NCI-H345 treated with DMSO at 0.1 percent for 48 hours (cell line): ENCODE measurements around the gene WASHC2A.
"Not testable (repeated sequence)": the region's sequence is repeated elsewhere in the genome, so short reads cannot be mapped to it uniquely, and the experiment has no call there.

Experiments used
- DNase-seq: peaks from one replicate; lab custom pipeline; 2025; ENCODE audit not compliant: unreplicated experiment; lab: John Stamatoyannopoulos, UW

WASHC2A gene, protein sequence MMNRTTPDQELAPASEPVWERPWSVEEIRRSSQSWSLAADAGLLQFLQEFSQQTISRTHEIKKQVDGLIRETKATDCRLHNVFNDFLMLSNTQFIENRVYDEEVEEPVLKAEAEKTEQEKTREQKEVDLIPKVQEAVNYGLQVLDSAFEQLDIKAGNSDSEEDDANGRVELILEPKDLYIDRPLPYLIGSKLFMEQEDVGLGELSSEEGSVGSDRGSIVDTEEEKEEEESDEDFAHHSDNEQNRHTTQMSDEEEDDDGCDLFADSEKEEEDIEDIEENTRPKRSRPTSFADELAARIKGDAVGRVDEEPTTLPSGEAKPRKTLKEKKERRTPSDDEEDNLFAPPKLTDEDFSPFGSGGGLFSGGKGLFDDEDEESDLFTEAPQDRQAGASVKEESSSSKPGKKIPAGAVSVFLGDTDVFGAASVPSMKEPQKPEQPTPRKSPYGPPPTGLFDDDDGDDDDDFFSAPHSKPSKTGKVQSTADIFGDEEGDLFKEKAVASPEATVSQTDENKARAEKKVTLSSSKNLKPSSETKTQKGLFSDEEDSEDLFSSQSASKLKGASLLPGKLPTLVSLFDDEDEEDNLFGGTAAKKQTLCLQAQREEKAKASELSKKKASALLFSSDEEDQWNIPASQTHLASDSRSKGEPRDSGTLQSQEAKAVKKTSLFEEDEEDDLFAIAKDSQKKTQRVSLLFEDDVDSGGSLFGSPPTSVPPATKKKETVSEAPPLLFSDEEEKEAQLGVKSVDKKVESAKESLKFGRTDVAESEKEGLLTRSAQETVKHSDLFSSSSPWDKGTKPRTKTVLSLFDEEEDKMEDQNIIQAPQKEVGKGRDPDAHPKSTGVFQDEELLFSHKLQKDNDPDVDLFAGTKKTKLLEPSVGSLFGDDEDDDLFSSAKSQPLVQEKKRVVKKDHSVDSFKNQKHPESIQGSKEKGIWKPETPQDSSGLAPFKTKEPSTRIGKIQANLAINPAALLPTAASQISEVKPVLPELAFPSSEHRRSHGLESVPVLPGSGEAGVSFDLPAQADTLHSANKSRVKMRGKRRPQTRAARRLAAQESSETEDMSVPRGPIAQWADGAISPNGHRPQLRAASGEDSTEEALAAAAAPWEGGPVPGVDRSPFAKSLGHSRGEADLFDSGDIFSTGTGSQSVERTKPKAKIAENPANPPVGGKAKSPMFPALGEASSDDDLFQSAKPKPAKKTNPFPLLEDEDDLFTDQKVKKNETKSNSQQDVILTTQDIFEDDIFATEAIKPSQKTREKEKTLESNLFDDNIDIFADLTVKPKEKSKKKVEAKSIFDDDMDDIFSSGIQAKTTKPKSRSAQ (N-terminal part only)

DNA sequence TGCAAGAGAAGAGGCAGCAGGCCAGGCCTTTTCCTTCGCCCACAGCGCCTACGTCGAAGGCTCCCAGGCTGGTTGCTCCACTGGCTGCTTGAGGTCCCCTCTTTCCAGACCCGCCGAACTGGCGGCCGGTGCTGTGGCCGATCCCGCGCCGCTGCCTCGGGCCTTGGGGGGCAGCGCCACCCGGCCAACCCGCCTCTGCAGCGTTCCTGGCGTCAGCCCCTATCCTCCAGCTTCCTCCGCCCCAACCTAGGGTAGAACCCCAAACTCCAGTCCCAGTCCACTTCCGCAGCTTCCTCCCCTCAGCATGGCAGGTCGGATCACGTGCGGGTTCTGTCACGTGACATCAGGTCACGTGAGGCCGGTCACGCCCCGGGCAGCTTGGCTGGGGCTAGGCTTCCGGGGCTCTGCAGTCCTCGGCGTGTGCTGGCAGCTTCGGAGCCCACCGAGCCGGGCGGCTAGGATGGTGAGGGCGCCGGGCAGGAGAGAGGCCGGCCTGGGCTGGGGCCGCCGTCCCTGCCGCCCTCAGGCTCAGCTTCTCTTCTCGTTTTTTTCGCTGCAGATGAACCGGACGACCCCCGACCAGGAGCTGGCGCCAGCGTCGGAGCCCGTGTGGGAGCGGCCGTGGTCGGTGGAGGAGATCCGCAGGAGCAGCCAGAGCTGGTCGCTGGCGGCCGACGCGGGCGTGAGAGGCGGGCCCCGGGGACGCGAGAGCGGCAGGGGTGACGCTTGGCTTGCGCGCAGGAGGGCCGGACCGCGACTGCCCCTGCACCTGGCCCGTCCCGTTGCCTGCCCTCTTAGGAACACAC, at the start of gene WASHC2A:
Gene WASHC2A, plus strand, starts transcription at position 409 of the 806 bp plus-strand sequence. Its CDS starts 52 bp downstream, at position 461.
- DNase-seq, result peak; percentile 34

GRCh38 chr10:50019279-50019678, 48.5 kb upstream of the WASHC2A start:
- not testable (repeated sequence) for DNase-seq

DNA sequence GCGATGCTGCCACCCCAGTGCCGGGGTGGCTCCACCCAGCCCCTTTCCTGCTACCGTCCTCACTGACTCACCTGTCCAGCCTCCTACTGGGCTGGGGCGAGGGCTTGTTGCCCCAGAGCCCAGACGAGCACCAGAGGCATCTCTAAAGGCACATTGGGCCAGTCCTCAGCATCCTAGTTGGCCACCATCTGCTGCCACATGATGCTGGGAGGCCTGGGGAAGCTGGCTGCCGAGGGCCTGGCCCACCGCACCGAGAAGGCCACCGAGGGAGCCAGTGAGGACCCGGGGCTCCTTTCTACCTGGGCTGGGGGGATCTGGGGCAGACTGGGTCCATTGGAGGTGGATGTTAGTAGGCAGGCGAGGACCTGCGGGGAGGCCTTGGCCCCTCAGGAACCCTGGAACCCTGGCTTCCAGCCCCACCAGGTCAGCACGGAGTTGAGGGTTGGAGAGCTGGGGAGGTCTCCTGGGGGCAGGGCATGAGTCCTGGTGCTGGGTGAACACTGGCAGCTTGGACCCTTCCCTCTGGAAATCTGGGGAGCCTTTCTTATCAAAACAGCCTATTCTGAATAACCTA, 47.2 kb upstream of the WASHC2A start:
- DNase-seq, result not testable (repeated sequence)

- no peak for DNase-seq
Observed at GRCh38 chr10:50021646-50022045, 46.1 kb upstream of the WASHC2A start.

DNA sequence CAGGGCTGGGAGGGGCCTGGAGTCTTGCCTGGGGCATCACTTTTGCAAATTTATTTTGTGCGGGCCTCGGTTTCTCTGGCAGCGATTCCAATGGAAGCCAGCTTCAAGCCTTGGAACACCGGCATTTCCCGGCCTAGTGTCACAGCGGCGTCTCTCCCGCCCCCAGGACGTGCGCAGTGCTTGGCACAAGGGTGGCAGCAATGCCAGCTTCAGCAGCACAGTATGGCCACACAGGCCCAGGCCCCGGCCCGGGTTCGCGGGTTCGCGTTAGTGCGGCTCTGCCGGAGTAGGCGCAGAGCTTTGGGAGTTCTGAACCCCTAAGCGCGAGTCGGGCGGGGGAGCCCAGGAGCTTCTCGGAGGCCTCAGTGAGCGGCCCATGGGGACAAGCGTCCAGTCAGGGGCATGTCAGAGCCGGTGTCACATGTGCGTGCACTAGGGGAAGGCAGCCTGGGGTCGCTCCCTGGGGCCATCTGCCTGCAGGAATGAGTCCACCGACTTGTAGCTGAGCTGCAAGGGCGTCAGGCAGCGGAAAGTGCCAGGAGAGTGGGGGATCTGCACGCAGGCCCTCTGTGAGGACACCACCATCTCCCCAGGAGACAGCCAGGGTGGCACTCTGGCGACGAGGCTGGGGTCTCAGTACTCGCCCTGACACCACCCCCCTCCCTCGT, 42.9 kb upstream of the WASHC2A start:
- not testable (repeated sequence) for DNase-seq

GRCh38 chr10:50025627-50026026, 42.1 kb upstream of the WASHC2A start:
- no peak for DNase-seq

- no peak for DNase-seq
Observed at GRCh38 chr10:50027195-50027594, 40.6 kb upstream of the WASHC2A start.

DNA sequence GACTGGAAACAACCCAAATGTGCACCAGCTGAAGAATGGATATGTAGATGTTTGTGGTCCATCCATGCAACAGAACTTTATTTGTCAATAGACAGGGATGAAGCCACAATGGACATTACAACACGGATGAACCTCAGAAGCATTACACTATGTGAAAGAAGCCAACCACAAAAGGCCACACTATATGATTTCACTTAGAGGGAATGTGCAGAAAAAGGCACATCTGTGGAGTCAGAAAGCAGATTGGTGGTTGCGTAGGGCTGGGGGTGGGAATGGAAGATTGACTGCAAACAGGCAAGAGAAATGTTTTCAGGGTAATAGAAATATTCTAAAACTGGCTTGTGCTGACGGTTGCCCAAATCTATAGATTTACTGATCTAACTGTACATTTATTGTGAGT, 34.3 kb upstream of the WASHC2A start:
- DNase-seq, result no peak

- DNase-seq, result not testable (repeated sequence)
Observed at GRCh38 chr10:50035337-50035736, 32.4 kb upstream of the WASHC2A start.

GRCh38 chr10:50044941-50045664, 22.7 kb upstream of the WASHC2A start:
- DNase-seq, result no peak

DNA sequence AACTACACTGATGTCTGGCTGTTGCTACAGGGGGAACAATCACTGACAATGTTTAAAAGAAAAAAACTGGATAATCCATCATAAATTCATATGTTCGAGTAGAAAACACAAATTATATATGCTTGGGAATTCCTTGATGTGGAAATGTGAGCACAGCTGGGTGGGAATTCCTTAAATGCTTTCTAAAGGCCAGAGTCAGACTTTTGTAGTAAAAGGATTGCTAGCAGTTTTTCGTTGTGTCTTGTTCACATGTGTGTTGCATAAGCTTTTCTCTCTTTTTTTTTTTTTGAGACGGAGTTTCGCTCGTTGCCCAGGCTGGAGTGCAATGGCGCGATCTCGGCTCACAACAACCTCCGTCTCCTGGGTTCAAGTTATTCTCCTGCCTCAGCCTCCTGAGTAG, 21.3 kb upstream of the WASHC2A start:
- not testable (repeated sequence) for DNase-seq

DNA sequence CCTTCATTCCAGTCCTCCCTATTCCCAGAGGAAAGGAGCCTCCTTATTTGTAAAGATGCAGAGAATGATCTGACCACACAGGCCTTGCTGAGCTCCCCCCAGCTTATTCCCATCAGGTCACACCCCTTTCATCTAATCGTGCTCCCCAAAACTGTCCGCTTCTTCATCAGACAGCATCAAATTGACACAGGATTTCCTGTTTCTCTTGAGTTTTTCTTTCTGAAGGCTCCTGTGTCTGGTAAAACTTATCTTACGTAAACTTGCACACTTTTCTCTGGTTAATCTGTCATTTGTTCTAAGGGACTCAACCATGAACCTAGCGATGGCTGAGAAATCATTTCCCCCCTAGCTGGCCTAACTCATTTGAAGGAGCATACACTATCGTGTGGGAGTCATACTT, 20.2 kb upstream of the WASHC2A start:
- DNase-seq, result not testable (repeated sequence)

DNA sequence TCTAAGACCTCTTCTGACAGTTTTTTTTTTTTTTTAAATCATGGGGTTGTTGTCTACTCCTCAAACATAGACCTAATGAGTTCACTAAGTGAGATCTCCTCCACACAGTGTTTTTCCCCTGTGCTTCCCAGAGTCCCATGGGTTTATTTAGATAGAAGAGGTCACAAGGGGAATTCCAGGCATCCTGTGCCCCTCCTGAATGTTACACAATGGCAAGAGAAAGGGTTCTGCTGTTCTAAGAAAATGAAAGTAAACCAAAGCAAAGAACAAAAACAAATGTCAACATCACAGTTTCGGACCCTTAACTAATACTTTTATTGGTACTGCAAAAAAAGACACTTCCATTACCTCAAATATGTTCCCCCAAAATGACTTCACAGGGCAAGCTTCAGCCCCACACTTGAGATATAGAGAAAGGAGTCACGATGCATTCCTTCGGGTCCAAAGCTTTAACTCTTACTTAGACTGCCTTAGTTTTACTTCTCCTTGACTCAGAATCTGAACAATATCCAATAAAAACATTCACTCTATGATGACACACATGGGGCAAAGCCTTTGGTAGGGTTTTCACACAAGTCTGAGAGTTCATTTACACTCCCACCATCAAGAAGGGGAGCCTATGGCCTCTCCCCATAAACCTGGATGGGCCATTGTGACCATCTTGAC, 15.6 kb upstream of the WASHC2A start:
- DNase-seq, result not testable (repeated sequence)

GRCh38 chr10:50052778-50053376, 14.9 kb upstream of the WASHC2A start:
- not testable (repeated sequence) for DNase-seq

DNA sequence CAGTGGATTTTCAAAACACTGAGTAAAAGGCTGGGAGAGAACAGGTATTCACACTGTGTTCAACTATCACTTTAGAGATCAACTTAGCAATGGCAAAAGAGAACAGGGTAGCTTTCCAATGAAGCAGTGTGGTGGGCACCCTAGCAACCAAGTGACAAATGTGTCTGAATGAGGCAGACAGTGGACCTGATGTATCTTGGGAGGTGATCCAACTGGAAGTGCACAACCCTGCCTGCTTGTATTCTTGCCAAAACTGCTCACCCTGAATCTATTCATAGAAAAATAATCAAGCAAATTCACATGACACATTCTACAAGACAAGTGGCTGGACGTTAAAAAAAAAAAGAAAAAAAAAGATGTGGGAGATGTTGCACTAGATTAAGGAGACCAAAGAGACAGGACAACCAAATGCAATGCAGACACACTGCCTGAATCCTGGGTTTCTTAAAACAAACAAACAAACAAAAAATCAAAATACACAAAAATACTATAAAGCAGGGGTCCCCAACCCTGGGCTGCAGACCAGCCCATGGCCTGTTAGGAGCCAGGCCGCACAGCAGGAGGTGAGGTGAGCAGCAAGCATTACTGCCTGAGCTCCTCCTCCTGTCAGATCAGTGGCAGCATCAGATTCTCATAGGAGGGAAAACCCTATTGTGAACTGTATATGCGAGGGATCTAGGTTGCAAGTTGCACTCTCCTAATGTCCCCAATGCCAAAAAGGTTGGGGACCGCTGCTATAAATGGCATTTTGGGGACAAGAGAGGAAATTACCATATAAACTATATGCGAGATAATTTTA, 12.1 kb upstream of the WASHC2A start:
- DNase-seq, result not testable (repeated sequence)

- not testable (repeated sequence) for DNase-seq
Observed at GRCh38 chr10:50056654-50057053, 11.1 kb upstream of the WASHC2A start.

GRCh38 chr10:50058727-50059126, 9.0 kb upstream of the WASHC2A start:
- DNase-seq, result not testable (repeated sequence)
